ENCODE data around the gene ABCD3.

Gene ABCD3

GRCh38 chr1:94396356-94397010 is 21.7 kb upstream of the ABCD3 start:
- Mint-ChIP-seq H3K27me3 (ENCODE audit: low read depth) (peaks cover 2% of the 10 kb centered on the region), H3K4me1 (ENCODE audit: low read depth) (no peaks in the 10 kb centered on the region), H3K4me3 (no peak overlapping the region), H3K27ac (no peak overlapping the region), H3K9me3 (no peaks in the 10 kb centered on the region), H3K36me3 (ENCODE audit: low read depth) (no peaks in the 10 kb centered on the region)
- DNase-seq (ENCODE audit: low spot score) = no peak

GRCh38 chr1:94398356-94398755 is 19.8 kb upstream of the ABCD3 start:
- Mint-ChIP-seq H3K27me3 (ENCODE audit: low read depth) (peaks cover 7% of the 10 kb centered on the region), H3K9me3 (no peaks in the 10 kb centered on the region), H3K4me1 (ENCODE audit: low read depth) (no peaks in the 10 kb centered on the region), H3K27ac (no peak overlapping the region), H3K36me3 (ENCODE audit: low read depth) (no peaks in the 10 kb centered on the region), H3K4me3 (no peak overlapping the region)
- no peak for DNase-seq (ENCODE audit: low spot score)

- Mint-ChIP-seq H3K4me3 (no peak overlapping the region), H3K36me3 (ENCODE audit: low read depth) (no peaks in the 10 kb centered on the region), H3K27me3 (ENCODE audit: low read depth) (peaks cover 11% of the 10 kb centered on the region), H3K4me1 (ENCODE audit: low read depth) (peaks cover 2% of the 10 kb centered on the region), H3K27ac (no peak overlapping the region), H3K9me3 (no peaks in the 10 kb centered on the region)
- DNase-seq (ENCODE audit: low spot score) = no peak
These were observed 18.7 kb upstream of the ABCD3 start for GRCh38 chr1:94399453-94399852.

GRCh38 chr1:94401206-94401605 is 17.0 kb upstream of the ABCD3 start:
- Mint-ChIP-seq H3K36me3 (ENCODE audit: low read depth) (no peaks in the 10 kb centered on the region), H3K27ac (no peak overlapping the region), H3K4me1 (ENCODE audit: low read depth) (peaks cover 2% of the 10 kb centered on the region), H3K9me3 (no peaks in the 10 kb centered on the region), H3K27me3 (ENCODE audit: low read depth) (peaks cover 11% of the 10 kb centered on the region), H3K4me3 (no peak overlapping the region)
- no peak for DNase-seq (ENCODE audit: low spot score)

GRCh38 chr1:94406446-94406845 is 11.7 kb upstream of the ABCD3 start:
- H3K27me3 Mint-ChIP-seq (ENCODE audit: low read depth) = peaks cover 19% of the 10 kb centered on the region

GRCh38 chr1:94408104-94408830 is 9.9 kb upstream of the ABCD3 start:
- peaks cover 19% of the 10 kb centered on the region for H3K27me3 Mint-ChIP-seq (ENCODE audit: low read depth)
- H3K27ac Mint-ChIP-seq = no peak overlapping the region
- peaks cover 10% of the 10 kb centered on the region for H3K4me1 Mint-ChIP-seq (ENCODE audit: low read depth)
- H3K4me3 Mint-ChIP-seq = no peak overlapping the region
- no peak for DNase-seq (ENCODE audit: low spot score)
- no peaks in the 10 kb centered on the region for H3K36me3 Mint-ChIP-seq (ENCODE audit: low read depth)
- no peaks in the 10 kb centered on the region for H3K9me3 Mint-ChIP-seq

More at GRCh38 chr1:94406446-94406845, 11.7 kb upstream of the ABCD3 start:
- H3K4me1 Mint-ChIP-seq (ENCODE audit: low read depth) = peaks cover 8% of the 10 kb centered on the region
- H3K36me3 Mint-ChIP-seq (ENCODE audit: low read depth) = no peaks in the 10 kb centered on the region
- H3K9me3 Mint-ChIP-seq = no peaks in the 10 kb centered on the region
- no peak overlapping the region for H3K27ac Mint-ChIP-seq
- H3K4me3 Mint-ChIP-seq = no peak overlapping the region
- no peak for DNase-seq (ENCODE audit: low spot score)

- Mint-ChIP-seq H3K4me1 (ENCODE audit: low read depth) (peaks cover 9% of the 10 kb centered on the region), H3K9me3 (no peaks in the 10 kb centered on the region), H3K27me3 (ENCODE audit: low read depth) (peaks cover 18% of the 10 kb centered on the region), H3K36me3 (ENCODE audit: low read depth) (no peaks in the 10 kb centered on the region), H3K27ac (no peak overlapping the region), H3K4me3 (no peak overlapping the region)
- DNase-seq (ENCODE audit: low spot score) = no peak
These were observed 7.0 kb upstream of the ABCD3 start for GRCh38 chr1:94411237-94411636.

- Mint-ChIP-seq H3K4me3 (no peak overlapping the region), H3K27ac (no peak overlapping the region), H3K9me3 (no peaks in the 10 kb centered on the region)
These were observed 4.9 kb upstream of the ABCD3 start for GRCh38 chr1:94413311-94413710.

GRCh38 chr1:94416901-94417727 is 1.1 kb upstream of the ABCD3 start:
- H3K27me3 Mint-ChIP-seq (ENCODE audit: low read depth) = peaks cover 7% of the 10 kb centered on the region
- H3K9me3 Mint-ChIP-seq = no peaks in the 10 kb centered on the region
- no peaks in the 10 kb centered on the region for H3K36me3 Mint-ChIP-seq (ENCODE audit: low read depth)
- H3K27ac Mint-ChIP-seq = no peak overlapping the region
- H3K4me1 Mint-ChIP-seq (ENCODE audit: low read depth) = peaks cover 30% of the 10 kb centered on the region
- no peak overlapping the region for H3K4me3 Mint-ChIP-seq
- DNase-seq (ENCODE audit: low spot score) = no peak

More at GRCh38 chr1:94413311-94413710, 4.9 kb upstream of the ABCD3 start:
- Mint-ChIP-seq H3K36me3 (ENCODE audit: low read depth) (no peaks in the 10 kb centered on the region), H3K4me1 (ENCODE audit: low read depth) (peaks cover 5% of the 10 kb centered on the region), H3K27me3 (ENCODE audit: low read depth) (peaks cover 18% of the 10 kb centered on the region)
- DNase-seq (ENCODE audit: low spot score) = no peak

GRCh38 chr1:94417728-94417977 is 536 bp upstream of the ABCD3 start:
- Mint-ChIP-seq H3K9me3 (no peaks in the 10 kb centered on the region), H3K27me3 (ENCODE audit: low read depth) (peaks cover 7% of the 10 kb centered on the region), H3K4me1 (ENCODE audit: low read depth) (peaks cover 34% of the 10 kb centered on the region), H3K36me3 (ENCODE audit: low read depth) (no peaks in the 10 kb centered on the region), H3K27ac (no peak overlapping the region), H3K4me3 (no peak overlapping the region)
- no peak for DNase-seq (ENCODE audit: low spot score)

GRCh38 chr1:94418664-94419655 is 771 bp downstream of the ABCD3 start:
- Mint-ChIP-seq H3K27ac (peak overlapping the region; percentile 67), H3K4me1 (ENCODE audit: low read depth) (peaks cover 37% of the 10 kb centered on the region), H3K36me3 (ENCODE audit: low read depth) (no peaks in the 10 kb centered on the region), H3K9me3 (no peaks in the 10 kb centered on the region), H3K4me3 (peak overlapping the region; percentile 89), H3K27me3 (ENCODE audit: low read depth) (peaks cover 7% of the 10 kb centered on the region)
- DNase-seq (ENCODE audit: low spot score) = no peak

- Mint-ChIP-seq H3K36me3 (ENCODE audit: low read depth) (no peaks in the 10 kb centered on the region), H3K4me1 (ENCODE audit: low read depth) (peaks cover 53% of the 10 kb centered on the region), H3K27me3 (ENCODE audit: low read depth) (peaks cover 4% of the 10 kb centered on the region), H3K4me3 (no peak overlapping the region), H3K27ac (no peak overlapping the region), H3K9me3 (no peaks in the 10 kb centered on the region)
- no peak for DNase-seq (ENCODE audit: low spot score)
These were observed 4.1 kb downstream of the ABCD3 start for GRCh38 chr1:94422115-94422820.

Measured in T-helper 2 cell treated with Interferon-gamma antibody and Interleukin-4, amounts not matched to agents 5 μg/mL and 100 μg/mL, for 36 hours (primary cell).